MM.1S (cell line): ENCODE data around the gene YPEL3.

ENCODE experiments used
- EZH2 ChIP-seq: fragments of 300-600 bp; sonication (generic); optimal IDR thresholded peaks from 2 replicates; pipeline ENCODE3; 2017; ENCODE audit warnings: low read depth, mild to moderate bottlenecking, antibody characterized with exemption, low read length, mixed read lengths
- EZH2phosphoT487 ChIP-seq: fragments of 300-600 bp; sonication (generic); IDR thresholded peaks from 2 replicates; pipeline ENCODE4 v1.6.1; 2018; ENCODE audit warnings: antibody characterized with exemption, low read length
- TF ChIP-seq, protein P1 (sequence below): fragments of 300-600 bp; sonication (generic); IDR thresholded peaks from 2 replicates; pipeline ENCODE4 v1.5.1; 2016; ENCODE audit warnings: antibody characterized with exemption, low read length, mixed read lengths

DNA sequence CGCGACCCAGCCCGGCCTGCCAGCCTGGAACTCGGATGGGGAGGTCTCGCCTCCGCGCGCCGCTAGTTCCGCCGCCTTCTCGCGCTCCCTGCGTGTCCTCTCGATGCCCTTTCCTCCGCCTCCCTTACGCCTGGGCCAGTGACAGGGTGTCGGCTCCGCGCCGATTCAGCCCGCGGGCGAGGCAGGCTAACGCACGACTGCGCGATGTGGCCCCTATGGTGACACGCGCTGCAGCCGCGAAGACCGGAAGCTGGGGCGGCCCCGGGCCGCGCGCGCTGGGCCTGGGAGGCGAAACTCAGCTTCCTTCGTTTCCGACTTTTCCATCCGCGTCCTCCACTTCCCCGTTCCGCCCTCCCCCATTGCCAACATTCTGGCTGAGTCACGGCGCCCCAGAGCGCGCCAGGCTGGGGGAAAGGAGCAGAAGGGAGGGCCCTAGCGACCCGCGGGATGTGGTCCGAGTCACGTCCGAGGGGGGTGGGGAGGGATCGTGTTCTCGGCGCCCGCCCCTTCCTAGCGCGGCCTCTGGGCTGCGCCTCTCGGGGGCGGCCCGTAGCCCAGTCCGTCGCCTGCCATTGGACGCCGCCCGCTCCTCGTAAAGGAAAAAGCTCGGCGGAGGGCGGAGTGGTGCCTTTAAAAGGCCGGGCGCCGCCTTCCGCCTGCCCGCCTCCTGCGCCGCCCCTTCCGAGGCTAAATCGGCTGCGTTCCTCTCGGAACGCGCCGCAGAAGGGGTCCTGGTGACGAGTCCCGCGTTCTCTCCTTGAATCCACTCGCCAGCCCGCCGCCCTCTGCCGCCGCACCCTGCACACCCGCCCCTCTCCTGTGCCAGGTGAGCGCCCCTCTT is 30.7 kb downstream of the YPEL3 start, which contains the start of gene ALDOA:
- no peak for TF ChIP-seq EZH2phosphoT487
- TF ChIP-seq, protein P1, sequence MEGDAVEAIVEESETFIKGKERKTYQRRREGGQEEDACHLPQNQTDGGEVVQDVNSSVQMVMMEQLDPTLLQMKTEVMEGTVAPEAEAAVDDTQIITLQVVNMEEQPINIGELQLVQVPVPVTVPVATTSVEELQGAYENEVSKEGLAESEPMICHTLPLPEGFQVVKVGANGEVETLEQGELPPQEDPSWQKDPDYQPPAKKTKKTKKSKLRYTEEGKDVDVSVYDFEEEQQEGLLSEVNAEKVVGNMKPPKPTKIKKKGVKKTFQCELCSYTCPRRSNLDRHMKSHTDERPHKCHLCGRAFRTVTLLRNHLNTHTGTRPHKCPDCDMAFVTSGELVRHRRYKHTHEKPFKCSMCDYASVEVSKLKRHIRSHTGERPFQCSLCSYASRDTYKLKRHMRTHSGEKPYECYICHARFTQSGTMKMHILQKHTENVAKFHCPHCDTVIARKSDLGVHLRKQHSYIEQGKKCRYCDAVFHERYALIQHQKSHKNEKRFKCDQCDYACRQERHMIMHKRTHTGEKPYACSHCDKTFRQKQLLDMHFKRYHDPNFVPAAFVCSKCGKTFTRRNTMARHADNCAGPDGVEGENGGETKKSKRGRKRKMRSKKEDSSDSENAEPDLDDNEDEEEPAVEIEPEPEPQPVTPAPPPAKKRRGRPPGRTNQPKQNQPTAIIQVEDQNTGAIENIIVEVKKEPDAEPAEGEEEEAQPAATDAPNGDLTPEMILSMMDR, result no peak
- no peak for TF ChIP-seq EZH2
